Activated B cell treated with CpG ODN at 0.5 μM for 24 hours (primary cell): ENCODE data around the gene OR4D10. TPM values are rescaled to one million over a fixed set of nuclear protein-coding genes. Genes with fewer than 3 reads are reported as not detected.
A peak's percentile ranks its signal among the peaks of the same experiment; 100 is the strongest.
"Not testable (repeated sequence)": the region's sequence is repeated elsewhere in the genome, so short reads cannot be mapped to it uniquely, and the experiment has no call there.

Experiments used
- ATAC-seq: fragments of 200-7000 bp; cut with Tn5 transposase; one replicate; pipeline ENCODE4 v1.10.0; 2021; ENCODE audit warnings: low read depth, mild to moderate bottlenecking, moderate library complexity
- CTCF ChIA-PET: fragments of 350-600 bp; sonication (Branson Sonifier 250); formaldehyde crosslinking; loops from one replicate; lab custom pipeline; 2021; ENCODE audit warnings: antibody characterized with exemption; lab: Charles Lee
- POLR2A ChIA-PET: fragments of 350-600 bp; sonication (Branson Sonifier 250); formaldehyde crosslinking; loops from one replicate; lab custom pipeline; 2021; ENCODE audit warnings: antibody characterized with exemption; lab: Charles Lee
- DNase-seq: peaks from one replicate; pipeline ENCODE4 v3.0.0; 2022
- H3K27ac Mint-ChIP-seq: one replicate; pipeline ENCODE4 v1.8.0; 2020; ENCODE audit warnings: mixed read lengths
- H3K27me3 Mint-ChIP-seq: one replicate; pipeline ENCODE4 v1.8.0; 2021; ENCODE audit warnings: mixed read lengths
- H3K36me3 Mint-ChIP-seq: one replicate; pipeline ENCODE4 v1.8.0; 2021; ENCODE audit warnings: low read depth, mixed read lengths
- H3K4me1 Mint-ChIP-seq: one replicate; pipeline ENCODE4 v1.8.0; 2021; ENCODE audit warnings: mixed read lengths
- H3K4me3 Mint-ChIP-seq: one replicate; pipeline ENCODE4 v1.8.0; 2020; ENCODE audit warnings: mild to moderate bottlenecking, mixed read lengths
- H3K9me3 Mint-ChIP-seq: one replicate; pipeline ENCODE4 v1.8.0; 2020; ENCODE audit warnings: mixed read lengths
- intact Hi-C: fragments of 100-400 bp; cut with micrococcal nuclease; formaldehyde crosslinking; loops from one replicate; pipeline ENCODE4 v1.15.1; 2024
- total RNA-seq: library from RNA; stranded (reverse); gene quantifications from 2 replicates; pipeline ENCODE4 v1.2.3, GENCODE V29; 2022
- TF ChIP-seq, protein P1 (sequence below): fragments of 200-600 bp; IDR thresholded peaks from one replicate; pipeline ENCODE4 v1.8.0; 2022; ENCODE audit warnings: antibody characterized with exemption, mild to moderate bottlenecking

The OR4D10 gene
- total RNA-seq, 1 donor from 2014 or later, result not detected

DNA sequence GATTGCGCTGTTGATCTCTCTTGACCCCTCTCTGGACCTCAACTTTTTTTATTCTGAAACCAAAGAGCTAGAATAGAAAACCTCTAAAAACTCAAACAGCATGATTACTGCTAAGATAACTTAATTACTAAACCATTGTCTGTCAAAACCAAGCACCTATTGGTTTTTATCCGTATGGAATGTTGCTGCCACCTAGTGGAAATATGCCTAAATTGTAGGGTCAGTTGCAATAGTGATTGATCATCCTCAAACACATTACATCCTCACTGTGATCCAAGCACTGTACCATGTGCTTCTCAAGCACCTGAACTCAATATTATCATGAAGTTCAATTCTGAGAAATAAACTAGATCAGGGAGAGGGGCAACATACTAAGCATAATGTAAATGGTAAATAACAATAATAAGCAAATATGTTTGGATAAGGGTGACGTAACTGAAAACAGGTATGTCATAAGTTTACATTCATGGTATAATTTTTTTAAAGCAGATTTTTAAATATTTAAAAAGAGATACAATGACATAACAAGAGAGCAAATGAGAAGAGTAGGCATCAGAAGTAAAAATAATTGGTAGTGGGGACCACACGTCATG lies 43.1 kb upstream of the OR4D10 start:
- ChIA-PET CTCF (interaction anchor here (0.6 to 5.2 kb wide), 20 partner anchors 49 to 471 kb away, joined by 3 to 91 read pairs (median 4); partner anchors contain the start of genes DTX4 and MPEG1), POLR2A (interaction anchor here (0.6 to 2.3 kb wide), 3 partner anchors 107 to 259 kb away, joined by 3 to 10 read pairs (median 3); partner anchors contain the start of gene DTX4)
- peak; percentile 87 for ATAC-seq
- DNase-seq, result no peak
- Mint-ChIP-seq H3K4me1 (no peaks in the 10 kb centered on the region), H3K27ac (no peak overlapping the region), H3K9me3 (no peaks in the 10 kb centered on the region), H3K4me3 (no peak overlapping the region), H3K27me3 (peaks cover 9% of the 10 kb centered on the region), H3K36me3 (no peaks in the 10 kb centered on the region)
- intact Hi-C loops, result loop anchor here (1.0 to 10.0 kb wide), 8 partner anchors 146 to 775 kb away; no protein-coding TSS in a partner anchor
- TF ChIP-seq, protein P1, sequence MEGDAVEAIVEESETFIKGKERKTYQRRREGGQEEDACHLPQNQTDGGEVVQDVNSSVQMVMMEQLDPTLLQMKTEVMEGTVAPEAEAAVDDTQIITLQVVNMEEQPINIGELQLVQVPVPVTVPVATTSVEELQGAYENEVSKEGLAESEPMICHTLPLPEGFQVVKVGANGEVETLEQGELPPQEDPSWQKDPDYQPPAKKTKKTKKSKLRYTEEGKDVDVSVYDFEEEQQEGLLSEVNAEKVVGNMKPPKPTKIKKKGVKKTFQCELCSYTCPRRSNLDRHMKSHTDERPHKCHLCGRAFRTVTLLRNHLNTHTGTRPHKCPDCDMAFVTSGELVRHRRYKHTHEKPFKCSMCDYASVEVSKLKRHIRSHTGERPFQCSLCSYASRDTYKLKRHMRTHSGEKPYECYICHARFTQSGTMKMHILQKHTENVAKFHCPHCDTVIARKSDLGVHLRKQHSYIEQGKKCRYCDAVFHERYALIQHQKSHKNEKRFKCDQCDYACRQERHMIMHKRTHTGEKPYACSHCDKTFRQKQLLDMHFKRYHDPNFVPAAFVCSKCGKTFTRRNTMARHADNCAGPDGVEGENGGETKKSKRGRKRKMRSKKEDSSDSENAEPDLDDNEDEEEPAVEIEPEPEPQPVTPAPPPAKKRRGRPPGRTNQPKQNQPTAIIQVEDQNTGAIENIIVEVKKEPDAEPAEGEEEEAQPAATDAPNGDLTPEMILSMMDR, result peak; percentile 50

DNA sequence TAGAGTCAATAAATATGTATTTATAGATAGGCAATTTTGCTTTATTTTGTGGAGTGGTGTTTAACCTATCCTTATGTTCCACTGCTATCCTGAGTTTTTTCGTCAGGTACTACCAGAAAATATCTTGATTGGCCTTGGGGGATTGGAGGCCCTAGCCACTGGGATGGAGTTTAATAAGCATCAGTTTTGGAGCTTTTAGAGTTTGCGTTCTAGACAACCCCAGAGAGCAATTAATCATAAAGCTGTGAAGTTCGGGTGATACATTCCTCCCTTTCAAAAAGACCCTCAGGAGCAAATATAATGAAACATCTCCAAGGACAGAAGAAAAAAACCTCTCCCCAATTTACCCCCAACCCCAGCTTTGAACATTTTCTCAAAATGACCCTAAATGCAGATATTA lies 36.9 kb upstream of the OR4D10 start, which contains the start of gene OR5A1:
TSS of gene OR5A1 (plus strand) at position 301 of the 400 bp plus-strand sequence. CDS start 6,700 bp downstream, outside the sequence.
- no peaks in the 10 kb centered on the region for H3K4me1 Mint-ChIP-seq
- no peak for DNase-seq
- H3K36me3 Mint-ChIP-seq, result no peaks in the 10 kb centered on the region
- no peaks in the 10 kb centered on the region for H3K9me3 Mint-ChIP-seq
- ChIA-PET CTCF (interaction anchor here (0.6 kb wide), 1 partner anchor 278 kb away, joined by 3 read pairs; no protein-coding TSS in a partner anchor), POLR2A (no interaction called here)
- TF ChIP-seq, protein P1, result no peak
- no peak within 1 kb of the TSS for H3K4me3 Mint-ChIP-seq
- intact Hi-C loops, result loop anchor here (10.0 kb wide), 3 partner anchors 381 to 781 kb away; no protein-coding TSS in a partner anchor
- ATAC-seq, result no peak
- H3K27me3 Mint-ChIP-seq, result peaks cover 9% of the 10 kb centered on the region
- no peak within 1 kb of the TSS for H3K27ac Mint-ChIP-seq

GRCh38 chr11:59437770-59438169 lies 35.3 kb upstream of the OR4D10 start:
- ChIA-PET POLR2A (no interaction called here), CTCF (interaction anchor here (0.9 to 1.7 kb wide), 2 partner anchors 266 to 267 kb away, joined by 3 to 4 read pairs; partner anchors contain the start of gene DTX4)
- H3K4me3 Mint-ChIP-seq, result no peak overlapping the region
- no peaks in the 10 kb centered on the region for H3K36me3 Mint-ChIP-seq
- intact Hi-C loops, result loop anchor here (10.0 kb wide), 3 partner anchors 383 to 783 kb away; no protein-coding TSS in a partner anchor
- ATAC-seq (no peak), DNase-seq (no peak)
- H3K27ac Mint-ChIP-seq, result no peak overlapping the region
- TF ChIP-seq, protein P1, result no peak
- H3K27me3 Mint-ChIP-seq, result peaks cover 9% of the 10 kb centered on the region
- no peaks in the 10 kb centered on the region for H3K9me3 Mint-ChIP-seq
- H3K4me1 Mint-ChIP-seq, result no peaks in the 10 kb centered on the region

DNA sequence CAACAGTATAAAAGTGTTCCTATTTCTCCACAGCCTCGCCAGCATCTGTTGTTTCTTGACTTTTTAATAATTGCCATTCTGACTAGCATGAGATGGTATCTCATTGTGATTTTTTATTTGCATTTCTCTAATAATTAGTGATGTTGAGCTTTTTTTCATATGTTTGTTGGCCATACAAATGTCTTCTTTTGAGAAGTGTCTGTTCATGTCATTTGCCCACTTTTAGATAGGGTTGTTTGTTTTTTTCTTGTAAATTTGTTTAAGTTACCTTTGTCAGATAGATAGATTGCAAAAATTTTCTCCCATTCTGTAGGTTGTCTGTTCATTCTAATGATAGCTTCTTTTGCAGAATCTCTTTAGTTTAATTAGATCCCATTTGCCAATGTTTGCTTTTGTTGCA lies 27.5 kb upstream of the OR4D10 start:
- DNase-seq, H3K4me3 Mint-ChIP-seq, H3K4me1 Mint-ChIP-seq, POLR2A ChIA-PET, ATAC-seq, H3K27ac Mint-ChIP-seq, CTCF ChIA-PET, intact Hi-C loops, H3K36me3 Mint-ChIP-seq: not testable (repeated sequence)
- peaks cover 12% of the 10 kb centered on the region for H3K9me3 Mint-ChIP-seq
- peaks cover 12% of the 10 kb centered on the region for H3K27me3 Mint-ChIP-seq

GRCh38 chr11:59448484-59448883 lies 24.6 kb upstream of the OR4D10 start:
- DNase-seq (no peak), ATAC-seq (no peak)
- no peaks in the 10 kb centered on the region for H3K4me1 Mint-ChIP-seq
- peaks cover 14% of the 10 kb centered on the region for H3K9me3 Mint-ChIP-seq
- H3K27ac Mint-ChIP-seq, result no peak overlapping the region
- ChIA-PET POLR2A (no interaction called here), CTCF (no interaction called here)
- H3K36me3 Mint-ChIP-seq, result no peaks in the 10 kb centered on the region
- TF ChIP-seq, protein P1, result no peak
- no peak overlapping the region for H3K4me3 Mint-ChIP-seq
- intact Hi-C loops, result no loop called here
- H3K27me3 Mint-ChIP-seq, result peaks cover 14% of the 10 kb centered on the region
